Measurements from ENCODE around the gene OR1E1. TPM values are rescaled to one million over a fixed set of nuclear protein-coding genes. Genes with fewer than 3 reads are reported as not detected.
"Not testable (repeated sequence)": the region's sequence is repeated elsewhere in the genome, so short reads cannot be mapped to it uniquely, and the experiment has no call there.

Gene OR1E1
- total RNA-seq, 6 experiments from 2014 or later: not detected

GRCh38 chr17:3401786-3402185 lies 3.6 kb upstream of the OR1E1 start:
- Histone ChIP-seq H3K9me3 (no peaks in the 10 kb centered on the region), H3K4me1 (no peaks in the 10 kb centered on the region), H3K36me3 (no peaks in the 10 kb centered on the region), H3K4me3 (no peak overlapping the region), H3K27ac (no peak overlapping the region), H3K27me3 (no peaks in the 10 kb centered on the region)
- DNase-seq (no peak), ATAC-seq (no peak)
- 42% methylated on average over 2 of the region's 2 CpGs for WGBS (ENCODE audit: insufficient coverage, low coverage, low lambda C conversion rate, missing lambda C conversion rate)
- TF ChIP-seq CTCF (IDR thresholded peaks at IDR 0.05) (no peak), POLR2A (IDR thresholded peaks at IDR 0.05) (no peak)
- intact Hi-C loops (cut with DNase I): no loop called here

- Histone ChIP-seq H3K36me3 (no peaks in the 10 kb centered on the region), H3K27ac (no peak overlapping the region), H3K4me1 (no peaks in the 10 kb centered on the region), H3K4me3 (no peak overlapping the region), H3K9me3 (no peaks in the 10 kb centered on the region), H3K27me3 (no peaks in the 10 kb centered on the region)
- intact Hi-C loops (cut with DNase I): no loop called here
- WGBS (ENCODE audit: insufficient coverage, low coverage, low lambda C conversion rate, missing lambda C conversion rate): 55% methylated on average over 6 of the region's 6 CpGs
- DNase-seq (no peak), ATAC-seq (no peak)
- TF ChIP-seq CTCF (IDR thresholded peaks at IDR 0.05) (no peak), POLR2A (IDR thresholded peaks at IDR 0.05) (no peak)
Observed at GRCh38 chr17:3400055-3400454, 1.8 kb upstream of the OR1E1 start.

- H3K4me3 ChIP-seq; H3K36me3 ChIP-seq; H3K9me3 ChIP-seq; H3K4me1 ChIP-seq; DNase-seq; ATAC-seq; H3K27ac ChIP-seq; H3K27me3 ChIP-seq; intact Hi-C loops (cut with DNase I): not testable (repeated sequence)
- 54% methylated on average over 6 of the region's 7 CpGs for WGBS (ENCODE audit: insufficient coverage, low coverage, low lambda C conversion rate, missing lambda C conversion rate)
Observed at GRCh38 chr17:3397801-3398200, 409 bp downstream of the OR1E1 start.

- ATAC-seq (no peak), DNase-seq (no peak)
- TF ChIP-seq POLR2A (IDR thresholded peaks at IDR 0.05) (no peak), CTCF (IDR thresholded peaks at IDR 0.05) (no peak)
- WGBS (ENCODE audit: insufficient coverage, low coverage, low lambda C conversion rate, missing lambda C conversion rate): 57% methylated on average over 4 of the region's 4 CpGs
- Histone ChIP-seq H3K4me3 (no peak overlapping the region), H3K9me3 (no peaks in the 10 kb centered on the region), H3K27ac (no peak overlapping the region), H3K4me1 (no peaks in the 10 kb centered on the region), H3K36me3 (no peaks in the 10 kb centered on the region), H3K27me3 (peaks cover 0 to 9% of the 10 kb centered on the region in 2 donors)
- intact Hi-C loops (cut with DNase I): no loop called here
Observed at GRCh38 chr17:3389791-3390190, 8.4 kb downstream of the OR1E1 start.

GRCh38 chr17:3385869-3386816 lies 12.1 kb downstream of the OR1E1 start, which contains the start of gene OR3A2:
Gene OR3A2 (minus strand): TSS chr17:3386308.
- Histone ChIP-seq H3K4me1 (no peaks in the 10 kb centered on the region), H3K9me3 (no peaks in the 10 kb centered on the region), H3K36me3 (no peaks in the 10 kb centered on the region), H3K4me3 (no peak within 1 kb of the TSS), H3K27ac (no peak within 1 kb of the TSS), H3K27me3 (peaks cover 0 to 9% of the 10 kb centered on the region in 2 donors)
- intact Hi-C loops (cut with DNase I): no loop called here
- no peak for ATAC-seq
- WGBS (ENCODE audit: insufficient coverage, low coverage, low lambda C conversion rate, missing lambda C conversion rate): 42% methylated on average over 28 of the region's 92 CpGs
- DNase-seq: no peak
- no peak for TF ChIP-seq CTCF (IDR thresholded peaks at IDR 0.05)
- TF ChIP-seq POLR2A (IDR thresholded peaks at IDR 0.05): no peak

All from right lobe of liver (tissue), 6 donors.